CD4-positive, alpha-beta T cell (primary cell): ENCODE measurements around the gene SSTR1. TPM values are rescaled to one million over a fixed set of nuclear protein-coding genes. Genes with fewer than 3 reads are reported as not detected.

Source experiments
- ATAC-seq: fragments of 200-7000 bp; cut with Tn5 transposase; one replicate; pipeline ENCODE4 v1.10.0; 2022; ENCODE audit warnings: mild to moderate bottlenecking; ENCODE audit not compliant: poor library complexity
- CTCF ChIA-PET: fragments of 350-600 bp; sonication (Branson Sonifier 250); formaldehyde crosslinking; loops from one replicate; lab custom pipeline; 2021; ENCODE audit warnings: antibody characterized with exemption, inconsistent platforms; lab: Charles Lee
- POLR2A ChIA-PET: fragments of 350-600 bp; sonication (Branson Sonifier 250); formaldehyde crosslinking; loops from one replicate; lab custom pipeline; 2021; ENCODE audit warnings: antibody characterized with exemption, inconsistent platforms; lab: Charles Lee
- DNase-seq, 14 experiments: peaks; one replicate each; pipeline ENCODE4 v3.0.0-alpha.2; 2013 to 2020; ENCODE audit warnings: mixed read lengths in 2 of 14
- H3K27ac ChIP-seq, 2 donors: one replicate each; pipeline versions ENCODE4 v1.5.1 to v1.7.0; 2013; ENCODE audit warnings: low read length in 2 of 2, low read depth in 1 of 2, mild to moderate bottlenecking in 1 of 2
- H3K27me3 ChIP-seq, 2 experiments: 1 replicate in 1 of 2; 2 replicates in 1 of 2; pipeline versions ENCODE4 v1.6.1 to v1.7.0; 2013; ENCODE audit warnings: low read length in 2 of 2, control low read depth in 1 of 2, mild to moderate bottlenecking in 1 of 2, moderate library complexity in 1 of 2; ENCODE audit not compliant: insufficient read depth in 2 of 2, control insufficient read depth in 1 of 2
- H3K36me3 ChIP-seq: one replicate; pipeline ENCODE4 v1.6.1; 2013; ENCODE audit warnings: low read length, control low read depth; ENCODE audit not compliant: insufficient read depth
- H3K4me1 ChIP-seq: one replicate; pipeline ENCODE4 v1.6.1; 2013; ENCODE audit warnings: low read length, control low read depth; ENCODE audit not compliant: insufficient read depth
- H3K4me3 ChIP-seq: one replicate; pipeline ENCODE4 v1.5.1; 2013; ENCODE audit warnings: mild to moderate bottlenecking, low read length, moderate library complexity
- H3K9me3 ChIP-seq, 2 experiments: 1 replicate in 1 of 2; 2 replicates in 1 of 2; pipeline versions ENCODE4 v1.6.1 to v1.7.0; 2013; ENCODE audit warnings: low read length in 2 of 2, mild to moderate bottlenecking in 2 of 2, control low read depth in 1 of 2, moderate library complexity in 1 of 2; ENCODE audit not compliant: control insufficient read depth in 1 of 2, insufficient read depth in 1 of 2
- H3K27ac Mint-ChIP-seq: one replicate; pipeline ENCODE4 v1.8.0; 2020; ENCODE audit warnings: mixed read lengths
- H3K27me3 Mint-ChIP-seq: one replicate; pipeline ENCODE4 v1.8.0; 2021; ENCODE audit warnings: mixed read lengths
- H3K36me3 Mint-ChIP-seq: one replicate; pipeline ENCODE4 v1.8.0; 2021; ENCODE audit warnings: low read depth, mixed read lengths
- H3K4me1 Mint-ChIP-seq: one replicate; pipeline ENCODE4 v1.8.0; 2021; ENCODE audit warnings: low read depth, mixed read lengths
- H3K4me3 Mint-ChIP-seq: one replicate; pipeline ENCODE4 v1.8.0; 2020; ENCODE audit warnings: mild to moderate bottlenecking, mixed read lengths
- H3K9me3 Mint-ChIP-seq: one replicate; pipeline ENCODE4 v1.8.0; 2020; ENCODE audit warnings: mixed read lengths
- CTCF ChIP-seq: fragments of 200-600 bp; IDR thresholded peaks from one replicate; pipeline ENCODE4 v1.8.0; 2022; ENCODE audit warnings: antibody characterized with exemption, mild to moderate bottlenecking
- intact Hi-C, 2 experiments: fragments of 100-400 bp; cut with DNase I in 1 of 2; cut with micrococcal nuclease in 1 of 2; formaldehyde crosslinking; loops; one replicate each; pipeline versions ENCODE4 v1.15.1 to v1.9.0; 2023 to 2025; cut with DNase I, micrococcal nuclease
- total RNA-seq, 174 experiments: library from RNA in 2 of 174; stranded (reverse) in 2 of 174; gene quantifications; one replicate each; pipeline ENCODE4 v1.2.3 and lab custom pipeline; 2021 to 2026

SSTR1 gene
- total RNA-seq, 2 experiments from 2014 or later = not detected

GRCh38 chr14:38205119-38205813 lies 2.4 kb upstream of the SSTR1 start:
- H3K27ac Mint-ChIP-seq = no peak overlapping the region
- H3K4me1 Mint-ChIP-seq = peaks cover 6% of the 10 kb centered on the region
- DNase-seq (no peak), ATAC-seq (no peak)
- H3K4me1 ChIP-seq = peaks cover 27% of the 10 kb centered on the region
- H3K36me3 Mint-ChIP-seq = no peaks in the 10 kb centered on the region
- no peak overlapping the region for H3K4me3 ChIP-seq
- H3K9me3 ChIP-seq = peaks cover 0 to 12% of the 10 kb centered on the region in 2 experiments
- peaks cover 2% of the 10 kb centered on the region for H3K9me3 Mint-ChIP-seq
- no peak for TF ChIP-seq CTCF
- ChIA-PET CTCF (no interaction called here), POLR2A (interaction anchor here (0.7 kb wide), 1 partner anchor 1178 kb away, joined by 3 read pairs; no protein-coding TSS in a partner anchor)
- peaks cover 44% of the 10 kb centered on the region for H3K27me3 Mint-ChIP-seq
- no peak overlapping the region for H3K27ac ChIP-seq
- H3K27me3 ChIP-seq = peaks cover 16 to 32% of the 10 kb centered on the region in 2 experiments
- intact Hi-C loops = no loop called here
- no peak overlapping the region for H3K4me3 Mint-ChIP-seq
- no peaks in the 10 kb centered on the region for H3K36me3 ChIP-seq

GRCh38 chr14:38205949-38206665 lies 1.6 kb upstream of the SSTR1 start:
- Histone ChIP-seq H3K27me3 (peaks cover 16 to 38% of the 10 kb centered on the region in 2 experiments), H3K4me3 (no peak overlapping the region), H3K4me1 (peaks cover 34% of the 10 kb centered on the region), H3K27ac (no peak overlapping the region), H3K36me3 (no peaks in the 10 kb centered on the region), H3K9me3 (peaks cover 0 to 19% of the 10 kb centered on the region in 2 experiments)
- Mint-ChIP-seq H3K4me3 (no peak overlapping the region), H3K4me1 (peaks cover 11% of the 10 kb centered on the region), H3K27ac (no peak overlapping the region), H3K36me3 (no peaks in the 10 kb centered on the region), H3K27me3 (peaks cover 52% of the 10 kb centered on the region), H3K9me3 (peaks cover 2% of the 10 kb centered on the region)
- ChIA-PET POLR2A (interaction anchor here (0.7 to 0.9 kb wide), 2 partner anchors 299 to 1177 kb away, joined by 3 to 4 read pairs; no protein-coding TSS in a partner anchor), CTCF (no interaction called here)
- DNase-seq = no peak
- ATAC-seq = no peak
- no peak for TF ChIP-seq CTCF
- intact Hi-C loops = no loop called here

DNA sequence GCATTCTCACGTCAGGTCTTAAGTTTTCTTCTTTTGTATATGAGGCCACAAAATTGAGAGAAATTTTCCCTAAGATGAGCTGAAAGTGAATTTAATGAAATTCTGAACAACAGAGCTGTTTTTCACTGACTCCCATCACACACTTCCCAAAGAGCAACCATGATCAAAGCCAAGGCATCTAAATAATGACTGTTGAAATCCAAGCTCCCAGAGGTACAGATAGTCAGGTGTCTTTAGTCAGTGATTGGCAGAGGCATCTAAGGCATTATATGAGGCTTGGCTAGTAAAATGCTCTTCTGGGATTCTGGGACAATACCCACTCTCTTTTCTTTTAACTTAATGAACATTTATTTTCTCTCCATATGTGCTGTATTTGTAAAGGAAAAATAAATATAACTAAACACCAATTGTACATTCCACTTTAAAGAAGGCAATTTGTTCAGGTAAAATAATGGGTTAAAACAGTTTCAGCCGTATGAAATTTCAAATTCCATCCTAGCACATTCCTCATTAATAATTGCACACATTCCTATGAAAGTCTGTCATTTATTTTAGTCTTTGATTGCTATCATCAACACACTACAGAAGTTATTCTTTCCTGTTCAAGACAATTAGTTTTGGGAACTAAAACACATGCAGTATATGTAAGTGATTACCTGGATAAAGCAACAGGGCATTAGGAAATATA lies 871 bp upstream of the SSTR1 start:
- H3K9me3 Mint-ChIP-seq = peaks cover 2% of the 10 kb centered on the region
- H3K4me3 Mint-ChIP-seq = no peak overlapping the region
- CTCF ChIA-PET = no interaction called here
- peaks cover 23 to 44% of the 10 kb centered on the region in 2 experiments for H3K27me3 ChIP-seq
- peaks cover 55% of the 10 kb centered on the region for H3K27me3 Mint-ChIP-seq
- DNase-seq (no peak), ATAC-seq (no peak)
- intact Hi-C loops = no loop called here
- peaks cover 41% of the 10 kb centered on the region for H3K4me1 ChIP-seq
- no peaks in the 10 kb centered on the region for H3K36me3 ChIP-seq
- H3K27ac ChIP-seq = no peak overlapping the region
- H3K4me3 ChIP-seq = no peak overlapping the region
- H3K4me1 Mint-ChIP-seq = peaks cover 14% of the 10 kb centered on the region
- no peak for TF ChIP-seq CTCF
- no peaks in the 10 kb centered on the region for H3K36me3 Mint-ChIP-seq
- H3K9me3 ChIP-seq = peaks cover 0 to 26% of the 10 kb centered on the region in 2 experiments
- POLR2A ChIA-PET = interaction anchor here (0.9 kb wide), 1 partner anchor 298 kb away, joined by 4 read pairs; no protein-coding TSS in a partner anchor
- H3K27ac Mint-ChIP-seq = no peak overlapping the region
